ENCODE measurements around the gene JARID2. TPM values are rescaled to one million over a fixed set of nuclear protein-coding genes. Genes with fewer than 3 reads are reported as not detected.

The JARID2 gene
- polyA plus RNA-seq, 1 experiment = 9.7 TPM

GRCh38 chr6:15207923-15208322, 37.9 kb upstream of the JARID2 start:
- ChIA-PET POLR2A (no interaction called here), CTCF (interaction anchor here (0.6 kb wide), 1 partner anchor 178 kb away, joined by 3 read pairs; no protein-coding TSS in a partner anchor)
- Histone ChIP-seq H3K9me3 (ENCODE audit: control insufficient read depth, insufficient read depth, low read length) (no peaks in the 10 kb centered on the region; the same call in 1 of the 2 replicates), H3K27me3 (ENCODE audit: control insufficient read depth, insufficient read depth, low read length) (no peaks in the 10 kb centered on the region), H3K4me3 (ENCODE audit: low read depth, low read length) (no peak overlapping the region), H3K27ac (ENCODE audit: low read depth, low read length) (no peak overlapping the region)
- DNase-seq (ENCODE audit: low read depth, low spot score) = no peak
- no peak for TF ChIP-seq CTCF (IDR thresholded peaks at IDR 0.05; ENCODE audit: low read depth, low read length)

GRCh38 chr6:15213838-15214400, 31.9 kb upstream of the JARID2 start:
- Histone ChIP-seq H3K9me3 (ENCODE audit: control insufficient read depth, insufficient read depth, low read length) (no peaks in the 10 kb centered on the region), H3K27ac (ENCODE audit: low read depth, low read length) (no peak overlapping the region), H3K4me3 (ENCODE audit: low read depth, low read length) (no peak overlapping the region), H3K27me3 (ENCODE audit: control insufficient read depth, insufficient read depth, low read length) (no peaks in the 10 kb centered on the region)
- POLR2A ChIA-PET = no interaction called here
- no peak for TF ChIP-seq CTCF (IDR thresholded peaks at IDR 0.05; ENCODE audit: low read depth, low read length)
- DNase-seq (ENCODE audit: low read depth, low spot score) = no peak
- CTCF ChIA-PET = no interaction called here

- POLR2A ChIA-PET = no interaction called here
- H3K27ac ChIP-seq (ENCODE audit: low read depth, low read length) = no peak overlapping the region
- TF ChIP-seq CTCF (IDR thresholded peaks at IDR 0.05; ENCODE audit: low read depth, low read length) = no peak
- no peaks in the 10 kb centered on the region for H3K9me3 ChIP-seq (ENCODE audit: control insufficient read depth, insufficient read depth, low read length)
- CTCF ChIA-PET = no interaction called here
- no peaks in the 10 kb centered on the region for H3K27me3 ChIP-seq (ENCODE audit: control insufficient read depth, insufficient read depth, low read length)
- no peak overlapping the region for H3K4me3 ChIP-seq (ENCODE audit: low read depth, low read length)
- DNase-seq (ENCODE audit: low read depth, low spot score) = no peak
These were observed 27.5 kb upstream of the JARID2 start for GRCh38 chr6:15218401-15218800.

- Histone ChIP-seq H3K27me3 (ENCODE audit: control insufficient read depth, insufficient read depth, low read length) (no peaks in the 10 kb centered on the region), H3K9me3 (ENCODE audit: control insufficient read depth, insufficient read depth, low read length) (no peaks in the 10 kb centered on the region), H3K27ac (ENCODE audit: low read depth, low read length) (no peak overlapping the region), H3K4me3 (ENCODE audit: low read depth, low read length) (no peak overlapping the region)
- no peak for TF ChIP-seq CTCF (IDR thresholded peaks at IDR 0.05; ENCODE audit: low read depth, low read length)
- ChIA-PET POLR2A (interaction anchor here (0.7 kb wide), 1 partner anchor 927 kb away, joined by 3 read pairs; no protein-coding TSS in a partner anchor), CTCF (no interaction called here)
- DNase-seq (ENCODE audit: low read depth, low spot score) = no peak
These were observed 25.8 kb upstream of the JARID2 start for GRCh38 chr6:15220062-15220461.

- Histone ChIP-seq H3K27ac (ENCODE audit: low read depth, low read length) (no peak overlapping the region), H3K9me3 (ENCODE audit: control insufficient read depth, insufficient read depth, low read length) (peaks cover 8% of the 10 kb centered on the region), H3K4me3 (ENCODE audit: low read depth, low read length) (no peak overlapping the region), H3K27me3 (ENCODE audit: control insufficient read depth, insufficient read depth, low read length) (no peaks in the 10 kb centered on the region)
- TF ChIP-seq CTCF (IDR thresholded peaks at IDR 0.05; ENCODE audit: low read depth, low read length) = no peak
- no peak for DNase-seq (ENCODE audit: low read depth, low spot score)
- CTCF ChIA-PET = interaction anchor here (0.9 kb wide), 1 partner anchor 1016 kb away, joined by 4 read pairs; no protein-coding TSS in a partner anchor
- POLR2A ChIA-PET = no interaction called here
These were observed 18.0 kb upstream of the JARID2 start for GRCh38 chr6:15227827-15228318.
